Colonic mucosa (tissue), 4 donors: ENCODE measurements around the gene PAPPA2. TPM values are rescaled to one million over a fixed set of nuclear protein-coding genes. Genes with fewer than 3 reads are reported as not detected.

Experiments
- DNase-seq: peaks from one replicate; pipeline ENCODE4 v3.0.0-alpha.2; 2020
- H3K27ac ChIP-seq: fragments of 200-600 bp; one replicate; pipeline ENCODE4 v1.8.0; 2021
- H3K27me3 ChIP-seq: fragments of 200-600 bp; one replicate; pipeline ENCODE4 v1.8.0; 2021
- H3K36me3 ChIP-seq: fragments of 200-600 bp; one replicate; pipeline ENCODE4 v1.8.0; 2021
- H3K4me1 ChIP-seq: fragments of 200-600 bp; one replicate; pipeline ENCODE4 v1.8.0; 2021; ENCODE audit warnings: mild to moderate bottlenecking
- H3K4me3 ChIP-seq: fragments of 200-600 bp; one replicate; pipeline ENCODE4 v1.8.0; 2021
- H3K9ac ChIP-seq, 2 donors: one replicate each; pipeline ENCODE4 v1.7.0; 2013; ENCODE audit warnings: control low read depth in 2 of 2, low read depth in 2 of 2, low read length in 2 of 2
- H3K9me3 ChIP-seq: fragments of 200-600 bp; one replicate; pipeline ENCODE4 v1.8.0; 2021
- CTCF ChIP-seq: fragments of 200-600 bp; IDR thresholded peaks from one replicate; pipeline ENCODE4 v1.8.0; 2022; ENCODE audit warnings: antibody characterized with exemption, mild to moderate bottlenecking
- intact Hi-C: fragments of 100-400 bp; cut with DNase I; formaldehyde crosslinking; loops from one replicate; pipeline ENCODE4 v1.14.1; 2022
- total RNA-seq, 2 donors: library from RNA; stranded (reverse); fragmentation: NEBNext Ultra II Directional in 1 of 2; extraction: Animal tissue kit (Norgen Biotek cat#: 25700) in 1 of 2; gene quantifications; one replicate each; pipeline ENCODE4 v1.2.1, GENCODE V29; 2021
- donor health status: healthy.
- donor health status: DM: no; HTN: no; CAD: no.
- donor health status: DM: no; HTN: no; CAD: no.

PAPPA2 gene
- total RNA-seq, 2 donors from 2014 or later, result 3.1 to 3.6 TPM

- Histone ChIP-seq H3K36me3 (no peaks in the 10 kb centered on the region), H3K27ac (no peak overlapping the region), H3K9ac (no peak overlapping the region), H3K9me3 (no peaks in the 10 kb centered on the region), H3K4me3 (no peak overlapping the region), H3K4me1 (no peaks in the 10 kb centered on the region), H3K27me3 (no peaks in the 10 kb centered on the region)
- TF ChIP-seq CTCF, result no peak
- no peak for DNase-seq
- intact Hi-C loops, result no loop called here
Measured at GRCh38 chr1:176504848-176505553, 42.0 kb downstream of the PAPPA2 start.

- Histone ChIP-seq H3K36me3 (no peaks in the 10 kb centered on the region), H3K27ac (no peak overlapping the region), H3K27me3 (no peaks in the 10 kb centered on the region), H3K4me3 (no peak overlapping the region), H3K4me1 (no peaks in the 10 kb centered on the region), H3K9me3 (no peaks in the 10 kb centered on the region), H3K9ac (no peak overlapping the region)
- intact Hi-C loops, result no loop called here
- no peak for DNase-seq
- no peak for TF ChIP-seq CTCF
Measured at GRCh38 chr1:176512966-176513365, 50.0 kb downstream of the PAPPA2 start.

- H3K27me3 ChIP-seq, result no peaks in the 10 kb centered on the region
- no peak overlapping the region for H3K4me3 ChIP-seq
- no peaks in the 10 kb centered on the region for H3K9me3 ChIP-seq
- intact Hi-C loops, result no loop called here
- no peak for DNase-seq
- H3K4me1 ChIP-seq, result no peaks in the 10 kb centered on the region
- H3K9ac ChIP-seq, result no peak overlapping the region
- TF ChIP-seq CTCF, result no peak
- H3K36me3 ChIP-seq, result no peaks in the 10 kb centered on the region
- no peak overlapping the region for H3K27ac ChIP-seq
Measured at GRCh38 chr1:176515310-176515709, 52.3 kb downstream of the PAPPA2 start.

- Histone ChIP-seq H3K9me3 (no peaks in the 10 kb centered on the region), H3K4me3 (no peak overlapping the region), H3K9ac (no peak overlapping the region), H3K4me1 (no peaks in the 10 kb centered on the region), H3K27me3 (no peaks in the 10 kb centered on the region), H3K27ac (no peak overlapping the region), H3K36me3 (no peaks in the 10 kb centered on the region)
- no peak for DNase-seq
- intact Hi-C loops, result no loop called here
- TF ChIP-seq CTCF, result no peak
Measured at GRCh38 chr1:176517484-176517883, 54.5 kb downstream of the PAPPA2 start.

- Histone ChIP-seq H3K9me3 (no peaks in the 10 kb centered on the region), H3K27ac (no peak overlapping the region), H3K4me3 (no peak overlapping the region), H3K9ac (no peak overlapping the region), H3K36me3 (no peaks in the 10 kb centered on the region), H3K4me1 (no peaks in the 10 kb centered on the region), H3K27me3 (no peaks in the 10 kb centered on the region)
- DNase-seq, result no peak
- no peak for TF ChIP-seq CTCF
- intact Hi-C loops, result no loop called here
Measured at GRCh38 chr1:176521211-176521610, 58.2 kb downstream of the PAPPA2 start.
